H7 (cell line): ENCODE measurements around the gene CD99L2. TPM values are rescaled to one million over a fixed set of nuclear protein-coding genes. Genes with fewer than 3 reads are reported as not detected.

Experiments used
- DNase-seq: peaks from one replicate; pipeline ENCODE4 v3.0.0; 2012
- H3K27me3 ChIP-seq: 2 replicates; pipeline ENCODE4 v1.6.0; 2011; ENCODE audit warnings: mild to moderate bottlenecking, low read length; ENCODE audit not compliant: control insufficient read depth, insufficient read depth
- H3K36me3 ChIP-seq: replicated peaks from 2 replicates; pipeline ENCODE4 v1.5.1; 2011; ENCODE audit warnings: low read length; ENCODE audit not compliant: control insufficient read depth, insufficient read depth
- H3K4me3 ChIP-seq: 2 replicates; pipeline ENCODE4 v1.5.1; 2011; ENCODE audit warnings: low read depth, mild to moderate bottlenecking, control low read depth, low read length, moderate library complexity; ENCODE audit not compliant: insufficient read depth
- total RNA-seq: library from RNA; depleted of rRNA; stranded (reverse); fragments of >200 nt; shearing (Covaris generic); gene quantifications from 2 replicates; pipeline ENCODE4 v1.2.3, GENCODE V29; 2014

Gene CD99L2
- total RNA-seq, 1 experiment from 2014 or later, result 59.3 TPM

DNA sequence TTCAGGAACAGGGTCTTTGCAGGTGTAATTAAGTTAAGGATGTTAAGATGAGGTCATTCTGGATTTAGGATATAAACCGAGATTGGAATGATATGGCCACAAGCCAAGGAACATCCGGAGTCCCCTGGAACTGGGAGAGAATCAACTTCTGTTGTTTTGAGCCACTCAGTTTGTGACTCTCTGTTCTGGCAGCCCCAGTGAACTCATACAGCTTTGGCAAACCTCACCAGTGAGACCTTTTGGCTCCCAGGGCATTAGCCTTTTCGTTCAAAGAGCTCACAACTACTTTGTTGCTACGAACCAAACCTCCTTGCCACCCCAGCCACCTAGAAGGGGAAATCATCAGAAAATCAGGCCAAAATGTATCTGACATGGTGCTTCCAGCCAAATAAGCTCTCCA, 124.8 kb downstream of the CD99L2 start:
- no peaks in the 10 kb centered on the region for H3K27me3 ChIP-seq
- H3K4me3 ChIP-seq, result no peak overlapping the region
- DNase-seq, result no peak
- peaks cover 7% of the 10 kb centered on the region for H3K36me3 ChIP-seq

DNA sequence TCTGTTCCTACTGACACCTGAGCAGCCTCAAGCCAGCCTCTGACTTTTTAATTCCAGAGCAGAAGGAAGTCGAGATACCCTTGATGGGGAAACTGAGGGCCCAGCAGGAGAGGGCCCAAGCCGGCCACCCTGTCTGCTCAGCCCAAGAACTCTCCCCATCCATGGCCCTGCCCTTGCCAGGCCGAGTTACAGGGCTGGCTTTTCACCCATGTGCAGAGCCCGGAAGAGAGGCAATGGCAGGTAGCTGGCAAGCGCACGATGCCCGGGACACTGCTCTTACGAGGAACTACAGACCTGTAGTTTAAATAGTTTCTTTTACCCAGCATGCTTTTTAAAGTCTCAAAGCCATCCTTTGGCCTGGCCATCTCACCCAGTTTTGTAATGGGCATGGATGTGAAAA, 125.4 kb downstream of the CD99L2 start:
- Histone ChIP-seq H3K4me3 (no peak overlapping the region), H3K36me3 (peaks cover 7% of the 10 kb centered on the region), H3K27me3 (no peaks in the 10 kb centered on the region)
- DNase-seq, result peak; percentile 28

DNA sequence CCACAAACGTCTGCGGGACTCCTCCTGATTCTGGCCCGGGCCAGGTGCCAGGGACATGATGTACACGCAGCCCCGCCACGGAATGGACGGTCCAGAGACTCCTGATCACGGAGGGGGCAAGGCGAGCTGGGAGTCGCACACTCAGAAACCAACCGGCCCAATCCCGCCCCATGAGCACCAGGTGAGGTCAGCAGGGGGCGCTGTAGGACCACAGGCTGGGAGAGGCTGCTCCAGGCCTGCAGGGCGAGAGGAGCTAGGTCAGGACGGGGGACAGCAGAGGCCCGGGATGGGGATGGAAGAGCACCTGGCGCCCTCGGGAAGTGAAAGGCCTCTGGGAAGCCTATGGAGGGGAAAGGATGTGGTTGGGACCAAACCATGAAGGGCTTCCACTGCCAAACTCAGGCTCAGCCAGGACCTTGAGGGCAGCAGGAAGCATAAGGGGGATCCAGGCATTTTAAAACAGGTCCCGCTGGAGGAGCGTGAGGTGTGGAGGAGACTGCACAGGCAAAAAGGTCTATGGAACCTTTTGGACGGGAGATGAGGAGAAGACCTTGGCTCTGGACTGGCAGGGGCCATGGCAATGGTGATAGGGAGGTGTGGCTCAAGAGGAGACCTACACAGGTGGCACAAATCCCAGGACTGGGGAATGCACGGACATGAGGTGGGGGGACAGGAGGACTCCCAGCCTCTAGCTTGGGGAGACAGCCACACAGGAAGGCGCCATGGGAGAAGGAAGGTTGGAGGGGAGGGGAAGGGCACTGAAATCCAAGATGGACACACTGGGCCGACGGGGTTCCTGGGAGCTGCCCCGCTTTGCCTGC, 126.1 kb downstream of the CD99L2 start:
- H3K36me3 ChIP-seq, result peaks cover 7% of the 10 kb centered on the region
- DNase-seq, result peak; percentile 97
- no peak overlapping the region for H3K4me3 ChIP-seq
- no peaks in the 10 kb centered on the region for H3K27me3 ChIP-seq

DNA sequence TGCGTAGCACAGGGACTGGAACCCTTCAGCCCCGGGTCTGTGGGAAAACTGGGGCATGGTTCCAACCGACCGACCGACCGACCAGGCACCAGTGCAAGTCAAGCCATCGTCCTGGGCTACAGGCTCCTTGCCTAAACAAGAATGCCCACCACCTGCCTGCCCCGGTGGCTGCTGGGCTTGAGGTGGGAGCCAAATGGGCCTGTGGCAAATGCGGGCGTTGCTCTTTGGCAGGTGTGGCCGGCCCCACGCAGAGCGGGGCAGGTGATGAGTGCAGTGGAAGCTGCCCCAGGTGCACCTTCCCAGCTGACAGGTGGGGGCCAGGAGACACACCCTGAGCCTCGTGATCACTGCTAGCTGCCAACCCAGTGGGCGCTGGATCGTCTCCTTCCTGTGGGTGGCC, 127.4 kb downstream of the CD99L2 start:
- Histone ChIP-seq H3K4me3 (no peak overlapping the region), H3K27me3 (no peaks in the 10 kb centered on the region), H3K36me3 (peaks cover 6% of the 10 kb centered on the region)
- no peak for DNase-seq

DNA sequence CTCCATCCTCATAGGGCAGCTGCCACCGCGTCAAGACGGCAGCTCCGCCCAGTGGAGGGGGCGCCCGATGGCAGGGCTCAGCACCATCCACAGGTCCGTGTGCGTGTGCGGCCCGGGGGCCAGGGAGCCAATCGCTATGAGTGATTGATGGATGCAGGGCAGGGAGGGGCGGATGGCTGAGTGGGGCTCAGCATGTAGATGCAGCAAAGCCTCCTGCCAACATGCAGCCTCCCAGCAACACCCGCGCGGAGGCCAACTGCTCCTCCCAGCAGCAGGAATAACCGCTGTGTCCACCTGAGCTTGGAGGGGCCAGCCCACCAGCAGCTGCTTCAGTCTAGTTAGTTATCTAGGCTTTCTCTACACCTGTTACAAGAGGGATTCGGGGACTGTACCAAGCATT, 127.8 kb downstream of the CD99L2 start:
- H3K4me3 ChIP-seq, result no peak overlapping the region
- peak; percentile 54 for DNase-seq
- peaks cover 6% of the 10 kb centered on the region for H3K36me3 ChIP-seq
- no peaks in the 10 kb centered on the region for H3K27me3 ChIP-seq

DNA sequence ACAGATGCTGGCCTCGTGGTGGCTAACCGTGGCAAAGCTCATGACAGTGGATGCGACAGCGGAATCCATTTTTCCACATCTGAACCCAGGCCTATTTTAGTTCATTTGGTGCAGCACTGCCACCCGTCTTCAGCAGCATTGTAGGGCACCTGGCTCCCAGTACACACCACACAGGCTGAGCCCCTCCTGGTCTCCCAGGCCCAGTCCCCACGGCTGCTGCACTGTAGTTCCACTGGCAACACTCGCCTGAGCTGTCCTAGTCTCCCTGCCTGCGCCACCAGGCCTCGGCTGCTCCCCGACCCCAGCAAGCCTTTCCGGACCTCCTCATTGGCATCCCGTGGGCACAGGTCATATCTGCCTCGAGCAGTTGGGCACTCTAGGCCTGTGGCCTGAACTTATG, 129.1 kb downstream of the CD99L2 start:
- DNase-seq, result no peak
- H3K27me3 ChIP-seq, result no peaks in the 10 kb centered on the region
- no peak overlapping the region for H3K4me3 ChIP-seq
- H3K36me3 ChIP-seq, result peaks cover 5% of the 10 kb centered on the region

DNA sequence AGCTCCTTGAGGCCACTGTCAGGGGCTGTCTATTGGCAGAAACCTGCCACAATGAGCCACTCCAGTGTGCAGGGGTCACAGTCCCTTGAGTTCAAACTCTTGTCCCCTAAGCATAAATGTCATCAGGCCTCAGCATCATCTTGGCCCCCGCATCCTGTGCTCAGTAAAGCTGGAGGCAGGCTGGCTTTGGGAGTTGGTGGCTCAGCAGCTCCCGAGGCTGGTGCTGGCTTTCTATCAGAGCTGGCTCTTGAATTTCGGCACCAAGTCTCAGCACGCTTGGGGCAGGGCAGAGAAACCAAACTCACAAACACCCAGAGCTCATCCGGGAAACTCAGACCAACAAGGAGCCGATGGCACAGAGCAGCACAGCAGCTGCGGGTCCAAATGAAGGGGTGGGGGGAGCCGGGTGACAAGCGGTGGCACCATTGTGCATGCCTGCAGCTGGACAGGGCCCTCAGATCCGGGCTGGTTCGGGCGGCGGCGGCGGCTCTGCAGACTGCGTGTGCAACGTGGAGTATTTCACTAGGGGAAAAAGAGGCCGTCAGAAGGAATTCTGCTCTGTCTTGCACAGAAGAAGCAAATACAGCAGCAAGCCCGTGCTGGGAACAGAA, 129.8 kb downstream of the CD99L2 start:
- H3K36me3 ChIP-seq, result peaks cover 5% of the 10 kb centered on the region
- no peak for DNase-seq
- no peaks in the 10 kb centered on the region for H3K27me3 ChIP-seq
- no peak overlapping the region for H3K4me3 ChIP-seq

DNA sequence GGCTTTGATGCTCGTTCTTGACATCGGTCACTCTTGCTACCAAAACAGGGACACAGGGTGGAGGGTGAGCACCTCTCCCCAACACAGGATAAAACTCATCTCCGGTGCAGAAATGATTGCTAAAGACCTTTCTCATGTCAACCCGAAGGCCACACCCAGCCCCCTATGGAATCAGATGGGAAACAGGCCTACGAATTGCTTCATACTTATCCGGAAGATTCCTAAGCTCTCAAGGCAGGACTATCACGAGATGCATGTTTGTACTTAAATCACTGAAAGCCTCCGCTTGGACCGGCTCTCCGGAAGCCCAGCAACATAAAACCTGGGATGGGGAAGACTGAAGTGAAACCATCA, 130.4 kb downstream of the CD99L2 start:
- H3K4me3 ChIP-seq, result no peak overlapping the region
- H3K27me3 ChIP-seq, result no peaks in the 10 kb centered on the region

DNA sequence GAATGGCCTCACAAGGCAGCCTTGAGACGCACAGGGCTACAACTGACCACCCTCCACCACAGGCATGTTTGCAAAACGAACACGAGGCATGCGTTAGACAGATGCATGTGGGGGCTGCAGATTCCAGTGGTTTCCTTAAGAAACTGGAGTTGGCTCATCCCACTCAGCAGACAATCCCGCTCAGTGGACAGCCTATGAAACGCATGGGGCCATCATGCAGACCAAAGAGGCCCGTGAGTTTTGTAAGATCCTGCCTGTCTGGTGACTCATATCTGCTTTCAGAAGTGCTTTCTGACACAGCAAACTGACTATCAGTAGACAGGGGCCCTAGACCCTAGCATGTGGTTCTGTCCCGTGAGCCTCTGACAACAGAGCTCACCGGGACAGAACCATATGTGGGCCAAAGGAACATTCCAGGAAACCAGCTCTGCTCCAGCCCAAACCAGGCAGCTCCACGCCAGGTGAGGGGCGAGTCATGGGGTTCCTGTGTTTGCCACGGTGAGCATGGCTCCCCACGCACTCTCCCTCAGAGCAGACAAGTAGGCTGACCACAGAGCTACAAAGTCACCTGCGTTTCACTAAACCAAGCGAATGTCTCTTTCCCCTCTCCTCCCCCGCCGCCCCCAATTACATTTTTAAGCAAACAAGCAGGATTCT, 130.9 kb downstream of the CD99L2 start:
- no peak for DNase-seq

More for the DNA sequence above, 130.4 kb downstream of the CD99L2 start:
- peaks cover 7% of the 10 kb centered on the region for H3K36me3 ChIP-seq
- no peak for DNase-seq

DNA sequence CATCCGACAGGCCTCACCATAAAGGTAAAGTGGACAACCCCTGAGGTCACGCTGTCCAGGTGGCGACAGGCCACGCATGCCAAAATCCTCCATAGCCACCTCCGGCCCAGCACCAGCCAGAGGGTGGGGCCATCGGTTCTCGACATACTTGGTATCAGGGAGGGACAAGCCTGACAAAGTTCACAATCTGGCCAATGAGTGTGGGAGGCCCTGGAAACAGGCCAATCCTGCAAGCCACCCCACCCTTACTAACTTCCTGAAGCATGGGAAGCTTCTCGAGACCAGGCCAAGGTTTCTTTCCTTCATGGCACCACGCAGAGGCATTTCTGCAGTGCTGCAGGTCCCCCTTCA, 131.4 kb downstream of the CD99L2 start:
- Histone ChIP-seq H3K4me3 (no peak overlapping the region), H3K27me3 (no peaks in the 10 kb centered on the region), H3K36me3 (peaks cover 7% of the 10 kb centered on the region)
- DNase-seq, result peak; percentile 54

More for the DNA sequence above, 130.9 kb downstream of the CD99L2 start:
- H3K4me3 ChIP-seq, result no peak overlapping the region
- no peaks in the 10 kb centered on the region for H3K27me3 ChIP-seq
- H3K36me3 ChIP-seq, result peaks cover 7% of the 10 kb centered on the region

DNA sequence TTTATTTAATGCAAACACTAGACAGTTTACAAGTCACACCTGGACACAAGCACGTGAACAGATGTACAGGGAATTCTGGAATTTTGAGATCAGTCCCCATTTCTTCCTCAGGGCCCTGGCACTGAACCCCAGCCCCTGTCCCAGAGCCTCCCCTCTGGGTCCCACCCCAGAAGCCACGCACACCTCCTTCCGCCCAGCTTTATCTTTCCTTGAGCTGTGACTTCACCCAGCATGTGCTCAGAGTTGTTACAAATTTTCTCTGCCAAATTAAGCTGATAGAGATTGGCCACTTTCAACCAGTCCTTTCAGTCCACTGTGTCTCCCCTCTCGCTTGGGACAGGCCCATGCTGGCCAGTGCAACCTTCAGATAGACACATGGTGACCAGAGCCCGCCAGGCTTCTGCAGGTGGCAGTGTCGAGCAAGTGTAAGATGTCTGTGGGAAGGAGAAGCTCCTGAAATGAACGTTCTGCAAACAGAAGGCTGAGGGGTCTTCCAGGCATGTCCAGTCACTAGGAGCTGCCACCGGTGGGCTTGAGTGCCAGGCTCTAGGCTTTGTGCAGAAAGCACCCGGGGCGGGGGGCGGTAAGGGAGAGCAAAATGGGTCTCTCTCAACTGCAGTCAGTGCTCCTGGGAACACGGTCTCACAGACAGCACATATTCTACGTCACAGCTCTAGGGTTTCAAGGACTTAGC, 132.0 kb downstream of the CD99L2 start:
- H3K36me3 ChIP-seq, result peaks cover 7% of the 10 kb centered on the region
- H3K27me3 ChIP-seq, result no peaks in the 10 kb centered on the region
- H3K4me3 ChIP-seq, result no peak overlapping the region
- DNase-seq, result peak; percentile 77

DNA sequence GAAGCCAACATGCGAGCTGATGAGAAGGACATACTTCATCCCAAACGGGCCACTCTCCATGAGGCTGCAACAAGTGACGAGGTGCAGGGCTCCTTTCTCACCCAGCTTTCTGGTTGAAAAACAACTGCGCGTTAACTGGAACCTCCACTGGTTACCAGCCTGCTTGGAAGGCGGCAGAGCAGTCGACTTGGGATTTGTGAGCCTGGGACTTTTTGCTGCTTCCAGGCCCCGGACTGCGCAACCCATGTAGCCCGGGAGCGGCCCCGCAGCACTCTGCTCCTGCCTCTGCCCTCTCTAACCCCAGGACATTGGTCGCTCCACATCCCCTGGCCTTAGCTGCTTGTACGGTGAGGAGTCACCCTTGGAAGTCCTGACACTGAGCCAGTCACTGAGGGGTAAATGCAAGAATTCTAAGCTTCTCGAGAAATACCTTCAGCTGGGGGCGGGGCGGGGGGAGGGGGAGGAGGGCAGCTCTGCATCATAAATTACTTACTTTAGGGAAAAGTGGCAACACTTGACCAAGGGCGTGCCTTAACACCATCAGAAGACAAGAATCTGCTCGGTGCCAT, 132.6 kb downstream of the CD99L2 start:
- H3K27me3 ChIP-seq, result no peaks in the 10 kb centered on the region
- H3K4me3 ChIP-seq, result no peak overlapping the region
- peaks cover 7% of the 10 kb centered on the region for H3K36me3 ChIP-seq
- peak; percentile 73 for DNase-seq

DNA sequence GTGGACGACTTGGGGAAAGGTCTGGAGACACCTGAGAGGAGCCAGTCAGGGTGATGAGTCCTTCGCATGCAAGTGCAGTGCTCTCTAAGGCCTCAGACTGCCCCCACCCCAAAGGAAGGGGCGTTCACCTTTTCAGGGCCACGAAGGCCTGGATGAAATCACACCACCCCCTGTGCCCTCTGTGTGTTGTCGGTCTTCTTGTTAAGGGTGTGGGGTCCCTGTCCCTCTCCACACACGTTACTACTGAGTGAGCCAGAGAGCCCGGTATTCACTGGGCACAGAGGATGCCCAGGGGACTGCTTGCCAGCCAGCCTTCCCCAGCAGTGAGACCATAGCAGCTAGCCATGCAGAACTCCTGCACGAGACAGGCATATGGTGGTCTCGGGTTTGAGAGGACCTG, 133.2 kb downstream of the CD99L2 start:
- Histone ChIP-seq H3K27me3 (no peaks in the 10 kb centered on the region), H3K36me3 (peaks cover 7% of the 10 kb centered on the region), H3K4me3 (no peak overlapping the region)
- no peak for DNase-seq

DNA sequence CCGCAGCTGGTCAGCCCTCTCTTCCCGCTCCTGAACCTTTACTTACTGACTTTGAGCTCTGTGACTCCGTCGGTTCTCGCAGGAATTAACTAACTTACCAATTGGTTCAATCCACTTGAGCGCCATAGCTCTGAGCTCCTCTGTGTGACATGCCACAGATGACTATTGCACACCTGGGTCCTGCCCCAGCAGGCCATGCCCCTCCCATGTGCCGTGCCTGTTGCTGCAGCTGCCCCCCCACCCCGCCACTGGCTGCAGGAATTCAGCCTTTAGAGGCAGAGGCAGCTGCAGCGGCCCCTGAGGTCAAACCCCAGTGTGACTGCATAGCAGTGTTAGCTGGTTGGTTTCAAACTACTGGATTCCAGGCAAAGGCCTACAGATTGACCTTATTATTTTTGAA, 134.7 kb downstream of the CD99L2 start:
- Histone ChIP-seq H3K36me3 (peaks cover 2% of the 10 kb centered on the region; the same call in 1 of the 2 replicates), H3K4me3 (no peak overlapping the region), H3K27me3 (no peaks in the 10 kb centered on the region)
- DNase-seq, result peak; percentile 82
